ENCODE measurements around the gene REG1B. TPM values are rescaled to one million over a fixed set of nuclear protein-coding genes. Genes with fewer than 3 reads are reported as not detected.

Gene REG1B
- total RNA-seq, 1 experiment from 2014 or later = not detected

GRCh38 chr2:79100285-79100684 lies 12.5 kb upstream of the REG1B start:
- no peak overlapping the region for H3K4me2 ChIP-seq (ENCODE audit: insufficient read depth, insufficient read length, low read length)
- H4K20me1 ChIP-seq (ENCODE audit: control insufficient read depth, insufficient read depth, insufficient read length) = no peaks in the 10 kb centered on the region
- Mint-ChIP-seq H3K9me3 (peaks cover 10 to 13% of the 10 kb centered on the region in 2 experiments; a peak in 3 of 5 replicates), H3K36me3 (ENCODE audit: insufficient read depth in 1 of 3, low read depth in 3 of 3) (no peaks in the 10 kb centered on the region; a peak in 1 of 7 replicates), H3K27me3 (ENCODE audit: low read depth) (no peaks in the 10 kb centered on the region; the same call in 1 of the 2 replicates), H3K4me3 (no peak overlapping the region), H3K27ac (no peak overlapping the region), H3K4me1 (peaks cover 0 to 2% of the 10 kb centered on the region in 2 experiments; a peak in 1 of 4 replicates)
- H2BK15ac ChIP-seq (ENCODE audit: low read depth, low read length) = no peak overlapping the region
- no peaks in the 10 kb centered on the region for H3K27me3 ChIP-seq (ENCODE audit: insufficient read depth, low read length)
- H2BK120ac ChIP-seq (ENCODE audit: low read depth, low read length, poor library complexity, severe bottlenecking) = no peak overlapping the region
- no peak for TF ChIP-seq CTCF (conservative IDR thresholded peaks at IDR 0.05)
- no peak overlapping the region for H2BK20ac ChIP-seq (ENCODE audit: low read depth, low read length, poor library complexity, severe bottlenecking)
- H3K79me2 ChIP-seq (ENCODE audit: insufficient read depth, low read length) = no peaks in the 10 kb centered on the region
- H3K9me3 ChIP-seq (ENCODE audit: control insufficient read depth, low read depth, low read length) = no peaks in the 10 kb centered on the region
- no peak overlapping the region for H4K5ac ChIP-seq (ENCODE audit: insufficient read length, low read depth, low read length)
- H3K9ac ChIP-seq (ENCODE audit: extremely low read depth, insufficient read length, low read length) = no peak overlapping the region
- H4K91ac ChIP-seq (ENCODE audit: insufficient read length, low read depth, low read length) = no peak overlapping the region
- no CpG with 5 or more reads among the region's 1 CpG for WGBS (ENCODE audit: extremely low coverage, insufficient read length, low lambda C conversion rate)
- H2AK5ac ChIP-seq (ENCODE audit: insufficient read length, low read length) = no peak overlapping the region
- H3K27ac ChIP-seq (ENCODE audit: insufficient read length, low read depth, low read length) = no peak overlapping the region
- H2BK5ac ChIP-seq (ENCODE audit: insufficient read length, low read length) = no peak overlapping the region
- H3K4me1 ChIP-seq (ENCODE audit: insufficient read depth, low read length) = no peaks in the 10 kb centered on the region
- H3K4ac ChIP-seq (ENCODE audit: low read depth, low read length) = no peak overlapping the region
- no peak overlapping the region for H3K23ac ChIP-seq (ENCODE audit: insufficient read length, low read depth, low read length)
- no peaks in the 10 kb centered on the region for H3K79me1 ChIP-seq (ENCODE audit: insufficient read depth, low read depth, low read length, poor library complexity, severe bottlenecking)
- no peak overlapping the region for H3K14ac ChIP-seq (ENCODE audit: insufficient read depth, low read length)
- no peak overlapping the region for H3K56ac ChIP-seq (ENCODE audit: insufficient read length, low read depth, low read length)
- DNase-seq = no peak
- no peak overlapping the region for H2BK12ac ChIP-seq (ENCODE audit: insufficient read length, low read depth, low read length)
- H3K23me2 ChIP-seq (ENCODE audit: insufficient read length, low read depth, low read length, poor library complexity, severe bottlenecking) = no peaks in the 10 kb centered on the region
- no peak overlapping the region for H3K18ac ChIP-seq (ENCODE audit: insufficient read length, low read depth, low read length)
- no peak overlapping the region for H2AFZ ChIP-seq (ENCODE audit: low read length)
- H4K8ac ChIP-seq (replicated peaks; ENCODE audit: insufficient read length, low read depth, low read length) = no peak overlapping the region
- H3T11ph ChIP-seq (ENCODE audit: low read length) = no peak overlapping the region

Measured in H9 (cell line).